ENCODE data around the gene IMPA2. TPM values are rescaled to one million over a fixed set of nuclear protein-coding genes. Genes with fewer than 3 reads are reported as not detected.

The IMPA2 gene
- total RNA-seq, 1 donor: 41.5 TPM

- H3K4me3 ChIP-seq (ENCODE audit: low read depth, low read length): peak overlapping the region; percentile 5
- no peak for TF ChIP-seq CTCF (IDR thresholded peaks at IDR 0.05; ENCODE audit: insufficient read depth, low read depth, low read length)
- DNase-seq (ENCODE audit: low read depth): no peak
Observed at GRCh38 chr18:11982981-11983380, 1.7 kb downstream of the IMPA2 start.

- no peak overlapping the region for H3K4me3 ChIP-seq (ENCODE audit: low read depth, low read length)
- no peak for DNase-seq (ENCODE audit: low read depth)
- no peak for TF ChIP-seq CTCF (IDR thresholded peaks at IDR 0.05; ENCODE audit: insufficient read depth, low read depth, low read length)
Observed at GRCh38 chr18:11983592-11983991, 2.3 kb downstream of the IMPA2 start.

- no peak for TF ChIP-seq CTCF (IDR thresholded peaks at IDR 0.05; ENCODE audit: insufficient read depth, low read depth, low read length)
- DNase-seq (ENCODE audit: low read depth): no peak
Observed at GRCh38 chr18:11984091-11984490, 2.8 kb downstream of the IMPA2 start.

GRCh38 chr18:11985586-11985985 lies 4.3 kb downstream of the IMPA2 start:
- DNase-seq (ENCODE audit: low read depth): no peak
- no peak overlapping the region for H3K4me3 ChIP-seq (ENCODE audit: low read depth, low read length)
- TF ChIP-seq CTCF (IDR thresholded peaks at IDR 0.05; ENCODE audit: insufficient read depth, low read depth, low read length): no peak

More at GRCh38 chr18:11984091-11984490, 2.8 kb downstream of the IMPA2 start:
- no peak overlapping the region for H3K4me3 ChIP-seq (ENCODE audit: low read depth, low read length)

- DNase-seq (ENCODE audit: low read depth): no peak
- TF ChIP-seq CTCF (IDR thresholded peaks at IDR 0.05; ENCODE audit: insufficient read depth, low read depth, low read length): no peak
- no peak overlapping the region for H3K4me3 ChIP-seq (ENCODE audit: low read depth, low read length)
Observed at GRCh38 chr18:11986061-11986460, 4.8 kb downstream of the IMPA2 start.

GRCh38 chr18:11987527-11987926 lies 6.2 kb downstream of the IMPA2 start:
- no peak for DNase-seq (ENCODE audit: low read depth)
- H3K4me3 ChIP-seq (ENCODE audit: low read depth, low read length): no peak overlapping the region
- TF ChIP-seq CTCF (IDR thresholded peaks at IDR 0.05; ENCODE audit: insufficient read depth, low read depth, low read length): no peak

GRCh38 chr18:11989174-11989573 lies 7.9 kb downstream of the IMPA2 start:
- no peak overlapping the region for H3K4me3 ChIP-seq (ENCODE audit: low read depth, low read length)
- no peak for TF ChIP-seq CTCF (IDR thresholded peaks at IDR 0.05; ENCODE audit: insufficient read depth, low read depth, low read length)
- DNase-seq (ENCODE audit: low read depth): no peak
